HG02840 (cell line): ENCODE results near the gene LARGE1.

Experiments
- ATAC-seq: cut with Tn5 transposase; IDR thresholded peaks from one replicate; pipeline ENCODE4 v1.9.1; 2021; ENCODE audit warnings: mild to moderate bottlenecking, moderate library complexity, moderate number of reproducible peaks; ENCODE audit not compliant: unreplicated experiment, low FRiP score

The LARGE1 gene

GRCh38 chr22:33224841-33225240 lies 695.4 kb downstream of the LARGE1 start:
- ATAC-seq = no peak
